Measurements from ENCODE around the gene CDK1. TPM values are rescaled to one million over a fixed set of nuclear protein-coding genes. Genes with fewer than 3 reads are reported as not detected.
A peak's percentile ranks its signal among the peaks of the same experiment; 100 is the strongest.

The CDK1 gene
- total RNA-seq, 2 experiments from 2014 or later = 0.75 to 1.1 TPM

GRCh38 chr10:60807499-60807898 lies 29.2 kb downstream of the CDK1 start:
- H3K9me3 Mint-ChIP-seq = no peaks in the 10 kb centered on the region
- H3K4me3 Mint-ChIP-seq = no peak overlapping the region
- no peak for DNase-seq
- no peaks in the 10 kb centered on the region for H3K27me3 Mint-ChIP-seq
- no peaks in the 10 kb centered on the region for H3K4me1 Mint-ChIP-seq (ENCODE audit: low read depth)
- CTCF ChIA-PET = no interaction called here
- POLR2A ChIA-PET = no interaction called here
- intact Hi-C loops (cut with DNase I, micrococcal nuclease) = no loop called here
- no peak overlapping the region for H3K27ac Mint-ChIP-seq
- TF ChIP-seq CTCF (IDR thresholded peaks at IDR 0.05) = no peak
- no peak overlapping the region for H3K4me3 ChIP-seq (ENCODE audit: low read length)
- no peaks in the 10 kb centered on the region for H3K27me3 ChIP-seq (ENCODE audit: control insufficient read depth in 1 of 2, insufficient read depth in 2 of 2, low read length in 2 of 2)
- no peaks in the 10 kb centered on the region for H3K9me3 ChIP-seq (ENCODE audit: control insufficient read depth in 1 of 2, insufficient read depth in 1 of 2, low read length in 2 of 2)
- no peak overlapping the region for H3K27ac ChIP-seq (ENCODE audit: low read depth in 1 of 2, low read length in 2 of 2)
- H3K4me1 ChIP-seq (ENCODE audit: insufficient read depth, low read length) = no peaks in the 10 kb centered on the region
- H3K36me3 Mint-ChIP-seq (ENCODE audit: low read depth) = no peaks in the 10 kb centered on the region
- no peaks in the 10 kb centered on the region for H3K36me3 ChIP-seq (ENCODE audit: insufficient read depth, low read length)
- ATAC-seq (ENCODE audit: poor library complexity) = no peak

GRCh38 chr10:60808036-60808435 lies 29.8 kb downstream of the CDK1 start:
- no peaks in the 10 kb centered on the region for H3K27me3 Mint-ChIP-seq
- ATAC-seq (ENCODE audit: poor library complexity) = no peak
- no peaks in the 10 kb centered on the region for H3K36me3 ChIP-seq (ENCODE audit: insufficient read depth, low read length)
- H3K27ac Mint-ChIP-seq = no peak overlapping the region
- H3K36me3 Mint-ChIP-seq (ENCODE audit: low read depth) = no peaks in the 10 kb centered on the region
- no peak overlapping the region for H3K27ac ChIP-seq (ENCODE audit: low read depth in 1 of 2, low read length in 2 of 2)
- no peaks in the 10 kb centered on the region for H3K9me3 ChIP-seq (ENCODE audit: control insufficient read depth in 1 of 2, insufficient read depth in 1 of 2, low read length in 2 of 2)
- no peaks in the 10 kb centered on the region for H3K9me3 Mint-ChIP-seq
- H3K4me1 ChIP-seq (ENCODE audit: insufficient read depth, low read length) = no peaks in the 10 kb centered on the region
- no peaks in the 10 kb centered on the region for H3K4me1 Mint-ChIP-seq (ENCODE audit: low read depth)
- no peak for DNase-seq
- ChIA-PET CTCF (no interaction called here), POLR2A (no interaction called here)
- no peak overlapping the region for H3K4me3 ChIP-seq (ENCODE audit: low read length)
- intact Hi-C loops (cut with DNase I, micrococcal nuclease) = no loop called here
- no peak for TF ChIP-seq CTCF (IDR thresholded peaks at IDR 0.05)
- no peak overlapping the region for H3K4me3 Mint-ChIP-seq
- H3K27me3 ChIP-seq (ENCODE audit: control insufficient read depth in 1 of 2, insufficient read depth in 2 of 2, low read length in 2 of 2) = no peaks in the 10 kb centered on the region

GRCh38 chr10:60809157-60809556 lies 30.9 kb downstream of the CDK1 start:
- ChIA-PET CTCF (interaction anchor here (1.3 kb wide), 1 partner anchor 10 kb away, joined by 4 read pairs; no protein-coding TSS in a partner anchor), POLR2A (no interaction called here)
- no peaks in the 10 kb centered on the region for H3K4me1 Mint-ChIP-seq (ENCODE audit: low read depth)
- no peaks in the 10 kb centered on the region for H3K9me3 Mint-ChIP-seq
- H3K36me3 ChIP-seq (ENCODE audit: insufficient read depth, low read length) = no peaks in the 10 kb centered on the region
- no peak overlapping the region for H3K4me3 Mint-ChIP-seq
- no peaks in the 10 kb centered on the region for H3K36me3 Mint-ChIP-seq (ENCODE audit: low read depth)
- H3K4me3 ChIP-seq (ENCODE audit: low read length) = no peak overlapping the region
- ATAC-seq (ENCODE audit: poor library complexity) (no peak), DNase-seq (peak in 2 of 14 experiments; percentile 39 to 44)
- H3K4me1 ChIP-seq (ENCODE audit: insufficient read depth, low read length) = no peaks in the 10 kb centered on the region
- H3K27ac ChIP-seq (ENCODE audit: low read depth in 1 of 2, low read length in 2 of 2) = no peak overlapping the region
- intact Hi-C loops (cut with DNase I, micrococcal nuclease) = no loop called here
- H3K27me3 ChIP-seq (ENCODE audit: control insufficient read depth in 1 of 2, insufficient read depth in 2 of 2, low read length in 2 of 2) = no peaks in the 10 kb centered on the region
- no peak overlapping the region for H3K27ac Mint-ChIP-seq
- no peaks in the 10 kb centered on the region for H3K9me3 ChIP-seq (ENCODE audit: control insufficient read depth in 1 of 2, insufficient read depth in 1 of 2, low read length in 2 of 2)
- no peaks in the 10 kb centered on the region for H3K27me3 Mint-ChIP-seq
- no peak for TF ChIP-seq CTCF (IDR thresholded peaks at IDR 0.05)

Measured in CD4-positive, alpha-beta T cell (primary cell).